Measurements from ENCODE around the gene GABRD.

- TF ChIP-seq CTCF (IDR thresholded peaks at IDR 0.05) (no peak), POLR2A (IDR thresholded peaks at IDR 0.05) (no peak)
Observed at GRCh38 chr1:2067981-2068380, 48.8 kb downstream of the GABRD start.

Data from esophagus squamous epithelium (tissue), 4 donors.